WTC11 (cell line): Measurements from ENCODE around the gene PKP3. TPM values are rescaled to one million over a fixed set of nuclear protein-coding genes. Genes with fewer than 3 reads are reported as not detected.
A peak's percentile ranks its signal among the peaks of the same experiment; 100 is the strongest.

Experiments used
- ATAC-seq: fragments of 200-7000 bp; cut with Tn5 transposase; 2 replicates; pipeline ENCODE4 v1.10.0; 2021; ENCODE audit warnings: mild to moderate bottlenecking, moderate library complexity
- CTCF ChIA-PET: fragments of 300-600 bp; sonication (Branson Sonifier 250); formaldehyde crosslinking; loops from one replicate; lab custom pipeline; 2021; ENCODE audit warnings: antibody characterized with exemption; lab: Charles Lee
- POLR2A ChIA-PET: fragments of 350-600 bp; sonication (Branson Sonifier 250); formaldehyde crosslinking; loops from one replicate; lab custom pipeline; 2021; ENCODE audit warnings: antibody characterized with exemption; lab: Charles Lee
- DNase-seq: peaks from one replicate; pipeline ENCODE4 v3.0.0; 2021; ENCODE audit warnings: low spot score
- H3K27ac Mint-ChIP-seq: 2 replicates; pipeline ENCODE4 v1.8.0; 2021; ENCODE audit warnings: mixed read lengths
- H3K27me3 Mint-ChIP-seq: 2 replicates; pipeline ENCODE4 v1.8.0; 2021; ENCODE audit warnings: low read depth, mild to moderate bottlenecking, moderate library complexity, mixed read lengths
- H3K36me3 Mint-ChIP-seq: 2 replicates; pipeline ENCODE4 v1.8.0; 2021; ENCODE audit warnings: mixed read lengths
- H3K4me1 Mint-ChIP-seq: 2 replicates; pipeline ENCODE4 v1.8.0; 2022; ENCODE audit warnings: mixed read lengths
- H3K4me3 Mint-ChIP-seq: 2 replicates; pipeline ENCODE4 v1.8.0; 2021; ENCODE audit warnings: mild to moderate bottlenecking, moderate library complexity, mixed read lengths
- H3K9me3 Mint-ChIP-seq: 2 replicates; pipeline ENCODE4 v1.8.0; 2021; ENCODE audit warnings: mixed read lengths
- GRHL2 ChIP-seq: fragments of 250-450 bp; sonication (Bioruptor Pico); IDR thresholded peaks from 2 replicates; pipeline ENCODE4 v1.8.0; 2022; ENCODE audit warnings: mild to moderate bottlenecking, moderate library complexity; ENCODE audit not compliant: insufficient replicate concordance, severe bottlenecking
- SMAD4 ChIP-seq: sonication (generic); formaldehyde crosslinking; IDR thresholded peaks from 2 replicates; pipeline ENCODE4 v1.8.0; 2022; ENCODE audit warnings: mild to moderate bottlenecking, missing genetic modification reagents
- SP1 ChIP-seq: sonication (generic); formaldehyde crosslinking; conservative IDR thresholded peaks from 2 replicates; pipeline ENCODE4 v1.8.1; 2022; ENCODE audit warnings: missing genetic modification reagents
- TP53 ChIP-seq: sonication (generic); formaldehyde crosslinking; IDR thresholded peaks from 2 replicates; pipeline ENCODE4 v1.8.1; 2023; ENCODE audit warnings: mild to moderate bottlenecking, missing genetic modification reagents
- ZNF121 ChIP-seq: sonication (generic); formaldehyde crosslinking; IDR thresholded peaks from 2 replicates; pipeline ENCODE4 v1.8.0; 2023; ENCODE audit warnings: missing genetic modification reagents
- ZNF423 ChIP-seq: fragments of 250-450 bp; sonication (Bioruptor Pico); IDR thresholded peaks from 2 replicates; pipeline ENCODE4 v2.1.2; 2022; ENCODE audit warnings: mild to moderate bottlenecking, moderate library complexity
- total RNA-seq: library from RNA; stranded (reverse); gene quantifications from 3 replicates; pipeline ENCODE4 v1.2.3, GENCODE V29; 2021
- TF ChIP-seq, protein P1 (sequence below): fragments of 250-450 bp; sonication (Bioruptor Pico); conservative IDR thresholded peaks from 2 replicates; pipeline ENCODE4 v1.9.0; 2021; ENCODE audit warnings: mild to moderate bottlenecking
- TF ChIP-seq, protein P2 (sequence below): sonication (generic); formaldehyde crosslinking; IDR thresholded peaks from 2 replicates; pipeline ENCODE4 v1.8.0; 2023; ENCODE audit warnings: mild to moderate bottlenecking, missing genetic modification reagents
- TF ChIP-seq, protein P3 (sequence below): fragments of 200-600 bp; IDR thresholded peaks from 2 replicates; pipeline ENCODE4 v1.8.0; 2022; ENCODE audit warnings: antibody characterized with exemption
- TF ChIP-seq, protein P4 (sequence below): sonication (generic); formaldehyde crosslinking; IDR thresholded peaks from 2 replicates; pipeline ENCODE4 v1.8.1; 2023; ENCODE audit warnings: mild to moderate bottlenecking, moderate library complexity, missing genetic modification reagents
- TF ChIP-seq, protein P5 (sequence below): sonication (generic); formaldehyde crosslinking; IDR thresholded peaks from 2 replicates; pipeline ENCODE4 v1.8.1; 2022; ENCODE audit warnings: low read depth, mild to moderate bottlenecking, moderate library complexity, missing genetic modification reagents, borderline replicate concordance
- TF ChIP-seq, protein P6 (sequence below): sonication (generic); formaldehyde crosslinking; IDR thresholded peaks from 2 replicates; pipeline ENCODE4 v1.8.1; 2023; ENCODE audit warnings: mild to moderate bottlenecking, missing genetic modification reagents, moderate library complexity

Gene PKP3
- total RNA-seq, 1 experiment from 2014 or later = 17.3 TPM

DNA sequence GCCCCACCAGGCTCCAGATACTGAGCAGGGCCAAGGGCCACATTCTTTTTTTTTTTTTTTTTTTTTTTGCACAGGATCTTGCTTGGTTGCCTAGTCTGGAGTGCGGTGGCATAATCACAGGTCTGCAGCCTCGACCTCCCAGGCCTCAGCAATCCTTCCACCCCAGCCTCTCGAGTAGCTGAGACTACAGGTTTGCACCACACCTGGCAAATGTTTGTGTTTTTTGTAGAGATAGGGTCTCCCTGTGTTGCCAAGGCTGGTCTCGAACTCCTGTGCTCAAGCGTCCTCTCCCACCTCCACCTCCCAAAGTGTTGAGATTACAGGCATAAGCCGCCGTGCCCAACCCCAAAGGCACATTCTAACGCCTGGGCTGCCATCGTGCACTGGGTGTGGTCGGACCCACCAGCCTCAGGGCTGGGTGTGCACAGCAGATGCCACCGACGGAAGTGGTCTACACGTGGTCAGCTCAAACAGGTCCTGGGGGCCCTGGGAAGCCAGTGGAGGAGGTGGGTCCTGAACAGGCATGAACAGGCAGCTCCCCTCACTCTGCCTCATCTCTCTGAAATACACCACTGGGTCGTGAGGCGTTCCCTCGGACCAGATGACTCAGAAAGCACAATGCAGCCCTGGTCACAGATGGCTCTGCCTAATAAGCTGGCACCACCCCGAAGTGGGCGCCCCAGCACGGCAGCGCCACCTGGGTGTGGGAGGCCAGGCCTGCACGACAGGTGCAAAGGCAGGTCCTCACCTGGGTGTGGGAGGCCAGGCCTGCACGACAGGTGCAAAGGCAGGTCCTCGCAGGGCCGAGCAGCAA lies 29.9 kb upstream of the PKP3 start:
- CTCF ChIA-PET = interaction anchor here (0.5 to 8.1 kb wide), 15 partner anchors 9 to 157 kb away, joined by 3 to 96 read pairs (median 5); partner anchors contain the start of genes BET1L, NLRP6, PGGHG and RIC8A
- peaks cover 13% of the 10 kb centered on the region for H3K36me3 Mint-ChIP-seq
- H3K4me3 Mint-ChIP-seq = no peak overlapping the region
- TF ChIP-seq GRHL2 (no peak), SMAD4 (CRISPR knock-in tag) (no peak), ZNF423 (no peak), ZNF121 (0 out of 2 replicates have a peak, but pooled peaks have one; percentile 20), SP1 (CRISPR knock-in tag) (0 out of 2 replicates have a peak, but pooled peaks have one; percentile 17), TP53 (CRISPR knock-in tag) (peak; percentile 63; the same call in 1 of the 2 replicates)
- TF ChIP-seq, protein P1, sequence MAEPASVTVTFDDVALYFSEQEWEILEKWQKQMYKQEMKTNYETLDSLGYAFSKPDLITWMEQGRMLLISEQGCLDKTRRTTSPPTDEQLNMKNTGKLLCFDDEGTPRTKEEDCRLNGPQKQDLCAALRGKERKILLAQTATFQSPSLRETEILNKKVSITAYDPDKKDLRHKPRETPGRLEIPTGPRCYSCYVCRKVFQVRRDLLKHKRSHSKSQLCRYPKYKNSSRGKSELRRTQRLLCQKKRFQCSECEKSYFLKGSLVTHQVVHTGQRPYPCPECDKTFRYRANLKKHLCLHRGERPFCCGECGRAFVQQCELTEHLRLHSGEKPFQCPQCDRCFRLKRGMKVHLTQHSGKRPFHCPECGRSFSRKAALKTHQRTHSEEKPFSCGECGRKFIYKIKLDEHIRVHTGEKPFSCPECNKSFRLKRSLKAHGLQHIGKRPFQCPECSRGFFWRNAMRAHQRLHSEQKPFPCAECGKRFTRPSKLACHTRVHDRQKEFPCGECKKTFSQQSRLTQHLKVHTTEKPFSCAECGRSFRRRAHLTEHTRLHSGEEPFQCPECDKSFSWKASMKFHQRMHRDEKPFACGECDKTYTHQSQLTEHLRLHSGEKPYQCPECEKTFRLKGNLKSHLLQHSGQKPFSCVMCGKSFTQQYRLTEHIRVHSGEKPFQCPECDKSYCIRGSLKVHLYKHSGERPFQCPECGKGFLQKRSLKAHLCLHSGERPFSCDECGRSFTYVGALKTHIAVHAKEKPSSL (CRISPR knock-in tag) = no peak
- TF ChIP-seq, protein P2, sequence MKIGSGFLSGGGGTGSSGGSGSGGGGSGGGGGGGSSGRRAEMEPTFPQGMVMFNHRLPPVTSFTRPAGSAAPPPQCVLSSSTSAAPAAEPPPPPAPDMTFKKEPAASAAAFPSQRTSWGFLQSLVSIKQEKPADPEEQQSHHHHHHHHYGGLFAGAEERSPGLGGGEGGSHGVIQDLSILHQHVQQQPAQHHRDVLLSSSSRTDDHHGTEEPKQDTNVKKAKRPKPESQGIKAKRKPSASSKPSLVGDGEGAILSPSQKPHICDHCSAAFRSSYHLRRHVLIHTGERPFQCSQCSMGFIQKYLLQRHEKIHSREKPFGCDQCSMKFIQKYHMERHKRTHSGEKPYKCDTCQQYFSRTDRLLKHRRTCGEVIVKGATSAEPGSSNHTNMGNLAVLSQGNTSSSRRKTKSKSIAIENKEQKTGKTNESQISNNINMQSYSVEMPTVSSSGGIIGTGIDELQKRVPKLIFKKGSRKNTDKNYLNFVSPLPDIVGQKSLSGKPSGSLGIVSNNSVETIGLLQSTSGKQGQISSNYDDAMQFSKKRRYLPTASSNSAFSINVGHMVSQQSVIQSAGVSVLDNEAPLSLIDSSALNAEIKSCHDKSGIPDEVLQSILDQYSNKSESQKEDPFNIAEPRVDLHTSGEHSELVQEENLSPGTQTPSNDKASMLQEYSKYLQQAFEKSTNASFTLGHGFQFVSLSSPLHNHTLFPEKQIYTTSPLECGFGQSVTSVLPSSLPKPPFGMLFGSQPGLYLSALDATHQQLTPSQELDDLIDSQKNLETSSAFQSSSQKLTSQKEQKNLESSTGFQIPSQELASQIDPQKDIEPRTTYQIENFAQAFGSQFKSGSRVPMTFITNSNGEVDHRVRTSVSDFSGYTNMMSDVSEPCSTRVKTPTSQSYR = no peak
- TF ChIP-seq, protein P3, sequence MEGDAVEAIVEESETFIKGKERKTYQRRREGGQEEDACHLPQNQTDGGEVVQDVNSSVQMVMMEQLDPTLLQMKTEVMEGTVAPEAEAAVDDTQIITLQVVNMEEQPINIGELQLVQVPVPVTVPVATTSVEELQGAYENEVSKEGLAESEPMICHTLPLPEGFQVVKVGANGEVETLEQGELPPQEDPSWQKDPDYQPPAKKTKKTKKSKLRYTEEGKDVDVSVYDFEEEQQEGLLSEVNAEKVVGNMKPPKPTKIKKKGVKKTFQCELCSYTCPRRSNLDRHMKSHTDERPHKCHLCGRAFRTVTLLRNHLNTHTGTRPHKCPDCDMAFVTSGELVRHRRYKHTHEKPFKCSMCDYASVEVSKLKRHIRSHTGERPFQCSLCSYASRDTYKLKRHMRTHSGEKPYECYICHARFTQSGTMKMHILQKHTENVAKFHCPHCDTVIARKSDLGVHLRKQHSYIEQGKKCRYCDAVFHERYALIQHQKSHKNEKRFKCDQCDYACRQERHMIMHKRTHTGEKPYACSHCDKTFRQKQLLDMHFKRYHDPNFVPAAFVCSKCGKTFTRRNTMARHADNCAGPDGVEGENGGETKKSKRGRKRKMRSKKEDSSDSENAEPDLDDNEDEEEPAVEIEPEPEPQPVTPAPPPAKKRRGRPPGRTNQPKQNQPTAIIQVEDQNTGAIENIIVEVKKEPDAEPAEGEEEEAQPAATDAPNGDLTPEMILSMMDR = peak; percentile 44
- TF ChIP-seq, protein P4, sequence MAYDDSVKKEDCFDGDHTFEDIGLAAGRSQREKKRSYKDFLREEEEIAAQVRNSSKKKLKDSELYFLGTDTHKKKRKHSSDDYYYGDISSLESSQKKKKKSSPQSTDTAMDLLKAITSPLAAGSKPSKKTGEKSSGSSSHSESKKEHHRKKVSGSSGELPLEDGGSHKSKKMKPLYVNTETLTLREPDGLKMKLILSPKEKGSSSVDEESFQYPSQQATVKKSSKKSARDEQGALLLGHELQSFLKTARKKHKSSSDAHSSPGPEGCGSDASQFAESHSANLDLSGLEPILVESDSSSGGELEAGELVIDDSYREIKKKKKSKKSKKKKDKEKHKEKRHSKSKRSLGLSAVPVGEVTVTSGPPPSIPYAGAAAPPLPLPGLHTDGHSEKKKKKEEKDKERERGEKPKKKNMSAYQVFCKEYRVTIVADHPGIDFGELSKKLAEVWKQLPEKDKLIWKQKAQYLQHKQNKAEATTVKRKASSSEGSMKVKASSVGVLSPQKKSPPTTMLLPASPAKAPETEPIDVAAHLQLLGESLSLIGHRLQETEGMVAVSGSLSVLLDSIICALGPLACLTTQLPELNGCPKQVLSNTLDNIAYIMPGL = no peak
- TF ChIP-seq, protein P5, sequence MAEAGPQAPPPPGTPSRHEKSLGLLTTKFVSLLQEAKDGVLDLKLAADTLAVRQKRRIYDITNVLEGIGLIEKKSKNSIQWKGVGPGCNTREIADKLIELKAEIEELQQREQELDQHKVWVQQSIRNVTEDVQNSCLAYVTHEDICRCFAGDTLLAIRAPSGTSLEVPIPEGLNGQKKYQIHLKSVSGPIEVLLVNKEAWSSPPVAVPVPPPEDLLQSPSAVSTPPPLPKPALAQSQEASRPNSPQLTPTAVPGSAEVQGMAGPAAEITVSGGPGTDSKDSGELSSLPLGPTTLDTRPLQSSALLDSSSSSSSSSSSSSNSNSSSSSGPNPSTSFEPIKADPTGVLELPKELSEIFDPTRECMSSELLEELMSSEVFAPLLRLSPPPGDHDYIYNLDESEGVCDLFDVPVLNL (CRISPR knock-in tag) = no peak
- TF ChIP-seq, protein P6, sequence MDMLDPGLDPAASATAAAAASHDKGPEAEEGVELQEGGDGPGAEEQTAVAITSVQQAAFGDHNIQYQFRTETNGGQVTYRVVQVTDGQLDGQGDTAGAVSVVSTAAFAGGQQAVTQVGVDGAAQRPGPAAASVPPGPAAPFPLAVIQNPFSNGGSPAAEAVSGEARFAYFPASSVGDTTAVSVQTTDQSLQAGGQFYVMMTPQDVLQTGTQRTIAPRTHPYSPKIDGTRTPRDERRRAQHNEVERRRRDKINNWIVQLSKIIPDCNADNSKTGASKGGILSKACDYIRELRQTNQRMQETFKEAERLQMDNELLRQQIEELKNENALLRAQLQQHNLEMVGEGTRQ (CRISPR knock-in tag) = 0 out of 2 replicates have a peak, but pooled peaks have one; percentile 14
- DNase-seq (peak; percentile 82), ATAC-seq (peak; percentile 84)
- peaks cover 22% of the 10 kb centered on the region for H3K9me3 Mint-ChIP-seq
- no peak overlapping the region for H3K27ac Mint-ChIP-seq
- POLR2A ChIA-PET = interaction anchor here (0.7 kb wide), 1 partner anchor 20 kb away, joined by 3 read pairs; no protein-coding TSS in a partner anchor
- H3K4me1 Mint-ChIP-seq = peaks cover 17% of the 10 kb centered on the region
- peaks cover 23% of the 10 kb centered on the region for H3K27me3 Mint-ChIP-seq
